M059J (cell line): ENCODE data around the gene NUP98. TPM values are rescaled to one million over a fixed set of nuclear protein-coding genes. Genes with fewer than 3 reads are reported as not detected.
"Not testable (repeated sequence)": the region's sequence is repeated elsewhere in the genome, so short reads cannot be mapped to it uniquely, and the experiment has no call there.

Experiments
- DNase-seq: peaks from one replicate; pipeline ENCODE4 v3.0.0-alpha.2; 2012; ENCODE audit warnings: low read depth
- total RNA-seq: library from RNA; depleted of rRNA; stranded (reverse); fragments of >200 nt; shearing (Covaris generic); gene quantifications from 2 replicates; pipeline ENCODE4 v1.2.3, GENCODE V29; 2014

Gene NUP98
- total RNA-seq, 1 experiment from 2014 or later: 133 TPM

DNA sequence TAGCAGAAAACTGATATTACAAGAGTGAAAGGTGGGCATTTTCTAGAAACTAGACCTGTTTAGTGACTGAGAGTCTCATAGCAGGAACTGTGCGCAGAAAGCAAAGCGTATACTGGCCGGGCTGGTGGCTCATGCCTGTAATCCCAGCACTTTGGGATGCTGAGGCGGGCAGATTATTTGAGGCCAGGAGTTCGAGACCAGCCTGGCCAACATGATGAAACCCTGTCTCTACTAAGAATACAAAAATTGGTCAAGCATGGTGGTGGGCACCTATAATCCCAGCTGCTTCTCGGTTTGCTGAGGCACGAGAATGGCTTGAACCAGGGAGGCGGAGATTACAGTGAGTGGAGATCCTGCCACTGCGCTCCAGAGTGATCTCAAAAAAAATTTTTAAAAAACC lies 1.8 kb upstream of the NUP98 start:
- no peak for DNase-seq

DNA sequence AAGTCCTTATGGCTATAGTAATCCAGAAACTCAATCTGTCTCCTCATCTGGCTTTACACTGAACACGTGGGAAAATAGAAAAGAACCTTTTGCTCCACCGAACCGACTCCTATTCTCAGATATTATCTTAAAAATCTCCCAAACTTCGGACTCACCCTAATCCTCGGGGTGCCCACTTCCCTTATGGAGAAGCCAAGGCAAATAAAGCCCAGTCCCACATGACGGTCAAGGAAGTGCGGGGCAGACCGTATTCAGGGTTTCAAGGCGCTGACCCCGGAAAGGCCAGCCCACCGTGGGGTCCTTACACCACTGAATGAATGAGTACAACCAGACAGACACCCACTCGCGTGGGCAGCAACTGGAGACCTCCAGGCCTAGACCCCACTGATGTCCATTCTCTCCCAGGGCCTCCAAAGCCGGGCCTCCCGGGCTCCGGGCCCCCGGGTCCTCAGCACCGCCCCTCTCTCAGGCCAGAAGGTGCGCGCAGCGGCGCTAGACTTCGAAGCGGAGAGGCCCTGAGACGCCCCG lies 489 bp downstream of the NUP98 start:
- DNase-seq: no peak

DNA sequence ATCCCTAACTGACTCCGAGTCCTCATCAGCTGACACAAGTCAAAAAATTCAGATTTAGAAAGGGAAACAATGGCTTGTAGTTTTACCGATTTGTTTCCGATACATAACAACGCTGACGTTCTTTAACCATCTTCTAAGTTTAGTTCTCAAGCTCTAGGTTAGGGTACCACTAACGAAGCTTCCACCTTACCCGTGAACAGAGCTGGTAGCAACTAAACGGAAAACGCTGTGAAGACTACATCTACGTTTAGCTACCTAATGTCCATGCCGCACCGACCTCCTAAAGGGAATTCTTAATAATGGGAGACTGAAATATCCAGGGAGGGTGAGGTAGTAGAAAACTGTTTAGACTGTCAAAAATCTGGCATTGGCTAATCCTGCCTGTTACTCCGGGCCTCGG lies 1.0 kb downstream of the NUP98 start:
- no peak for DNase-seq

DNA sequence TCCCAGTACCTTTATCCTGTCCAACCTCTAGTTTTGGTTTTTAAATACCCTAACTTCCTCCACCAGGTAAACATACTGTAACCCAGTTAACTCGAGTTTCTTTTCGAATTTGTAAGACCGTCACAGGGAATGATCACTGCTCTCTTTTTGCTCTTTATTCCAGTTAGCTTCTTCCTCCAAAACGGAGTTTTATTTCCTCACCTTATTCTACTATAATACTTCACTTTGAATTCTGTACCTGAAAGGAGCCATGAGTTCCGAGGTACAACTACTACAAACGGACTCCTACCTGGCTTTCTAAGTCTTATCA lies 1.4 kb downstream of the NUP98 start:
- DNase-seq: no peak

DNA sequence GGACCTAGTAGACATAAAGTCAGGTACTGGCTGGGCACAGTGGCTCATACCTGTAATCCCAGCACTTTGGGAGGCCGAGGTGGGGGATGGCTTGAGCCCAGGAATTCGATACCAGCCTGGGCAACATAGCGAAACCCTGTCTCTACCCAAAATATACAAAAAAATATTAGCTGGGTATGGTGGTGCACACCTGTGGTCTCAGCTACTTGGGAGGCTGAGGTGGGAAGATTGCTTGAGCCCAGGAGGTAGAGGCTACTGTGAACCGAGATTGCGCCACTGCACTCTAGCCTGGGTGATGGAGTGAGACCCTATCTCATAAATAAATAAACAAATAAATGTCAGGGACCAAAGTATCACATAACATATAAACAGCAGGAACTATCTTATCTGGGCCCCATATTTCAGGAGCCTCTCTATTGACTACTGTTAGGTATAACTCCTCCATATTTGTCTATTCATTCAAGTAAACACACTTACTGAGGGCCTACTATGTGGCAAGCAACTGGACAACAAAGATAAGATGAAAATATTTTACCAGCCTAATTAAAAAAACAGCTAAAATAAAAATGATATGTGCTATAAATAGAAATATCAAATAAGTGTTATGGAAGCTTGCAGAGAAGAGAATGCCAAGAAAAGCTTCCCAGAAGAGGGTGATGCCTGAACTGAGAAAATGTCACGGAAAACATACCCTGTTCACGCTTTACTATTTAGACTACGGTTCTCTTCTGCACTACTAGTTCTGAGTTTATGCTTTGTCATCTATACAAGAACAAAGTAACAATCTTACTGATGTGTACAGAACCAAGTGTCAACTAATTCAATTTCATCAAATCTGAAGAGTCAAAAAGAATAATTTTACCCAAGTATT lies 2.0 kb downstream of the NUP98 start:
- DNase-seq: no peak

DNA sequence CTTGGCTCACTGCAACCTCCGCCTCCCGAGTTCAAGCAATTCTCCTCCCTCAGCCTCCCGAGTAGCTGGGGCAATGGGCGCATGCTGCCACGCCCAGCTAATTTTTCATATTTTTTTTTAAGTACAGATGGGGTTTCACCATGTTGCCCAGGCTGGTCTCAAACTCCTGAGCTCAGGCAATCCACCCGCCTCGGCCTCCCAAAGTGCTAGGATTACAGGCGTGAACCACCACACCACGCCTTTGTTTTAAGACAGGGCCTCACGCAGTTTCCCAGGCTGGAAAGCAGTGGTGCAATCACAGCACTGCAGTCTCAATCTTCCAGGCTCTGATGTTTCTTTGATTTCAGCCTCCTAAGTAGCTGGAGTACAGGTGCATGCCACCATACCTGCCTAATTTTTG lies 3.0 kb downstream of the NUP98 start:
- DNase-seq: not testable (repeated sequence)

DNA sequence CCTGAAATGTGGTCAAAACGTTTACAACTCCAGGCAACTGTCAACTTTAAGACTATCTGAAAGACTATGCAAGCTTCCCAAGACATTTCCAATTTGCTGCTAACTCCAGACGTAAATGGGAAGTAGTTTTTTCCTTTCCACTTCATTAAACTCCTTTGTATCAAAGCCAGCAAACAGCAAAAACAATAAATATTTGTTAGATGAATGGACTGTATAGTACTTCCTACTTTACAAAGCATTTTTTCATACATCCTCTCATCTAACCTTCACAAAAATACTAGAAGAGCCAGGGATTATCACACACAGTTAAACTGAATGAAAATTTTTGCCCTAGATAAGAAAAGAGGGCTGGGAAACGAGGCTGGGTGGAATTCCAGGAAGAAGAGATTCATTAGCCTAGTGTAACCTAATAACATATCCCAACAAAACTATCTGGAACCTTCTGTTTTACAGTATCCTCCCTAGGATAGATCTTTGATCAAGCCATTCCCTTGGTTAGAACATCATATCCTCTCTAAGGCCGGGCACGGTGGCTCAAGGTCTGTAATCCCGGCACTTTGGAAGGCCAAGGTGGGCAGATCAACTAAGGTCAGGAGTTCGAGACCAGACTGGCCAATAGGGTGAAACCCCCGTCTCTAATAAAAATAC lies 10.4 kb downstream of the NUP98 start:
- DNase-seq: peak; percentile 75

DNA sequence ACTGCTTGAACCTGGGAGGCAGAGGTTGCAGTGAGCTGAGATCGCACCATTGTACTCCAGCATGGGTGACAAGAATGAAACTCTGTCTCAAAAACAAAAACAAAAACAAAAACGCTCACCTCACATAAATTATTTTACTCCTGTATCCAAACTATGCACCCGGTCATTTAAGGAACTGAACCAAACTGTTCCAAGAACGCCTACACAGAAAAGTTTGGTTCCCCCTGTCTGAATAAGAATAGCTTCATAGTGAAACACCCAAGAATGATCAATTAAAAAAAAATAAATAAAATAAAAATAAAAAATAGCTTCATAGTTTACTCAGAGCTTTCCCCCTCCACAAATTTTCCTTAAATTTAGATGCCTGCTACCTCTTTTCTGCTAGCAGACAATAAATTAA lies 13.7 kb downstream of the NUP98 start:
- no peak for DNase-seq

DNA sequence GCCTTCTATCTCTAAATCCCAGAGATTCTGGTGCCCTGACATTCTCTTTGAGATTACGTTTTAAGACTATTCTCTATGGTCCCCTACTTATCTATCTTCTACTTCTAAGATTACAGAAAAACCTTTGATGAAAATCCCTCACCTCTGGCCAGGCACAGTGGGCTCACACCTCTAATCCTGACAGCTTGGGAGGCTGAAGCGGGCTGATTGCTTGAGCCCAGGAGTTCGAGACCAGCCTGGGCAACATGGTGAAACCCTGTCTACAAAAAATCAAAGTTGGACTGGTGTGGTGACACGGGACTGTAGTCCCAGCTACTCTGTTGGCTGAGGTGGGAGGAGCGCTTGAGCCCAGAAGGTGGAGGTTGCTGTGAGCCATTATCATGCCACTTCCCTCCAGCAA lies 14.4 kb downstream of the NUP98 start:
- no peak for DNase-seq

DNA sequence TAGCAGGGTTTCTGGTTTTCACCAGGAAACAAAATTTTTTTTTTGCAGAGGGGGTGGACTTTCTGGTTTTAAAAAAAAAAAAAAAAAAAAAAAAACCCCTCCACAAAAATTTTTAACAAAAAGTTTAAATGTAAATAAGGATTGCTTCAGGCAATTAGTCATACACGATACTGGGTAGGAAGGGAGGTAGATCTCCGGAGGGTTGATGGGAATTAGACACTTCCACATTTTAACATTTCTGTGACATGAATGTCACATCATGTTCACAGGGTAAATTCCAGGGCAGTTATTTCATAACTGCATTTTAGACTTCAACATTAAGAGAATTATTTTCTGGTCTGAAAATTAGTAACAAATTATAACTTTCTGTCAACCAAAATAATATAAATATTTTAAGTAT lies 15.9 kb downstream of the NUP98 start:
- DNase-seq: peak; percentile 62

DNA sequence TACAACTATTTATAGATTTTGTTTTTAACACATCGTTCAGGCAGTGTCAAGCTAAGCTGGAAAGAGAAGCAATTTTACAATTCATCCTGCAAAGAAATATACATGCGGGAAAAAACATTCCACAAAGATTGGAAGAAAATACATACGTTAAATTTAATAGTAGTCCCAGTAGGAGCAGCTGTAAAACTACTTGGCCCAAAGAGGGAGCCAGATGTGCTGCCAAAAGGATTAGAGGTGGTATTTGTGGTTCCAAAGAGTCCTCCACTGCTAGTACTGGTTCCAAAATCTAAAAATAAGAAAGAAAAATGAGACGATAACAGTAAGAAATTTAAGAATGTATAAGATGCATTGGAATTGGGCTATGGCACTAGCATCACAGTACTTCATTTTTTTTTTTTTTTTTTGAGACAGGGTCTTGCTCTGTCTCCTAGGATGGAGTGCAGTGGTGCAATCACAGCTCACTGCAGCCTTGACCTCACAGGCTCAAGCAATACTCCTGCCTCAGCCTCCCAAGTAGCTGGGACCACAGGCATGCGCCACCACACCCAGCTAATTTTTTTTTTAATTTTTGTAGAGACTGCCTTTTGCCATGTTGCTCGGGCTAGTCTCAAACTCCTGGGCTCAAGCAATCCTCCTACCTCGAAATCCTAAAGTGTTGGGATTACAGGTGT lies 21.5 kb downstream of the NUP98 start:
- DNase-seq: no peak

DNA sequence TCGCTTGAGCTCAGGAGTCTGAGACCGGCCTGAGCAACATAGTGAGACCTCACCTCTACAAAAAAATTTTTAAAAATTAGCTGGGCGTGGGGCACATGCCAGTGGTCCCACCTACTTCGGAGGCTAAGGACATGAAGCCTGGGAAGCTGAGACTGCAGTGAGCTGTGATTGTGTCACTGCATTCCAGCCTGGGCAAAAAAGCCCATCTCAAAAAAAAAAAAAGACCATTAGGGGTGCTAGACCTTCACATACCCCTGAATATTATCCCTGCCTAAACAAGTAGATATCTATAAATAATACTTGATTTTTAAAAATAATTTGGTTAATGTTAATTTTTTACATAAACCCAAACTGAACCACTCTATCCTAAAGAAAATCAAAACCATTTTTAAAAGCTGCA lies 24.2 kb downstream of the NUP98 start:
- no peak for DNase-seq

DNA sequence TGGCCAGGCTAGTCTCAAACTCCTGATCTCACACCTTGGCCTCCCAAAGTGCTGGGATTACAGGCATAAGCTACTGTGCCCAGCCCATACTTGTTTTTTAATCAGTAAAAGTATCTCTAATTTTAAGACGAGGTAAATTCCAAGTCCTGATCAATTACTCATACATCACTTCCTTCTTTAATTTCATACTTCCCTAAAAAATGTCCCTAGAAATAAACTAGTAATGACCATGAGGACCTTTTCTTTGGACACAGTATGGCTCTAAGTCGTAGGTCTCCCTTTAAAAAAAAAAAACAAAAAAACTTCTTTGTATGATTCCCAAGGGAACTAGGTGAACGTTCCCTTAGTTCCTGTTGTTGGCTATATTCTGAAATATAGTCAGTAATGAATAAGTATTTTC lies 29.8 kb downstream of the NUP98 start:
- no peak for DNase-seq

DNA sequence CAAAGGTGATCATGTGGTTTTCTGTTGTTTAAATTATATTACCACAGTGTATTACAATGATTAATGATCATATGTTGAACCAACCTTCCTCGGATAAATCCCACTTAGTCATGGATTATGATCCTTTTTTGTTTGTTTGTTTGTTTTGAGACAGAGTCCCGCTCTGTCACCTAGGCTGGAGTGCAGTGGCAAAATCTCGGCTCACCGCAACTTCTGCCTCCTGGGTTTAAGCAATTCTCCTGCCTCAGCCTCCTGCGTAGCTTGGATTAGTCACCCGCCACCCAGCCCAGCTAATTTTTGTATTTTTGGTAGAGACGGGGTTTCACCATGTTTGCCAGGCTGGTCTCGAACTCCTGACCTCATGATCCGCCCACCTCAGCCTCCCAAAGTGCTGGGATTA lies 30.5 kb downstream of the NUP98 start:
- not testable (repeated sequence) for DNase-seq

DNA sequence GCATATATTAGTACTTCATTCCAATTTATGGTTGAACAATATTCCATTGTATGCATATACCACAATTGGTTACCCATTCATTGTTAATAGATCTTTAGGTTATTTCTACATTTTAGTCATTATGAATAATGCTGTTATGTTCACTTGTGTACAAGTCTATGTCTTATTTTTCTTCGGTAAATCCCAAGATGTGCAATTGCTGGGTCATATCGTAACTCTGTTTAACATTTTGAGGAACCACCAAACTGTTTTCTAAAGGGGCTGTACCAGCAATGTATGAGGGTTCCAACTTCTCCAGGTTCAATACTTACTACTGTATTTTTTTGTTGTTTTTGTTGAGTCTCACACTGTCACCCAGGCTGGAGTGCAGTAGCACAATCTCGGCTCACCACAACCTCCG lies 33.1 kb downstream of the NUP98 start:
- no peak for DNase-seq

DNA sequence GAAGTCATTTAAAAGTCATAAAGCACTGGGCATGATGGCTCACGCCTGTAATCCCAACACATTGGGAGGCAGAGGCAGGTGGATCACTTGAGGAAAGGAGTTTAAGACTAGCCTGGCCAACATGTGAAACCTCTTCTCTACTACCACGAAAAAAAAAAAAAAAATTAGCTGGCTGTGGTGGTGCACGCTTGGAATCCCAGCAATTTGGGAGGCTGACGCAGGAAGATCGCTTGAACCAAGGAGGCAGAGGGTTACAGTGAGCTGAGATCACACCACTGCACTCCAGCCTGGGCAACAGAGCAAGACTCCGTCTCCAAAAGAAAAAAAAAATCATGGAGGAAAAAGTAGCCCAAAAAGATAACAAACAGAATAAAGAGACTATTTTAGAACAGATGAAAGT lies 42.2 kb downstream of the NUP98 start:
- no peak for DNase-seq

DNA sequence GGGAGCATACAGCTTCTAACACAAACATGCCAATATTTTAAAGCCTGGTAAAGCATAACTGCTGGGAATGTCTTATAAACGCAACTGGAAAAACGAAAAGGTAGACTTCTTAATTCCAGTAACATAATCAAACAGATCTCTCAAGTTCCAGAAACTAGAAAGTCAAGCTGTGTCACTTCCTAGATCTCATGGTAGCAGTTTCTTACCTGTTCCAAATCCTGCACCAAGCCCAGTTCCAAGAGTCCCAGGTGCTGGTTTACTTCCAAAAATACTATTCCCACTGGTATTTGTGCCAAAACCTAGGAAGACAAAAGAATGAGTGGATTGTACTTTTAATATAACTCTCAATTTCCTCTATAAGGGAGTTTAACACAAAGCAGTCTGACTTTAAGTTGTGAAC lies 44.2 kb downstream of the NUP98 start:
- DNase-seq: no peak

DNA sequence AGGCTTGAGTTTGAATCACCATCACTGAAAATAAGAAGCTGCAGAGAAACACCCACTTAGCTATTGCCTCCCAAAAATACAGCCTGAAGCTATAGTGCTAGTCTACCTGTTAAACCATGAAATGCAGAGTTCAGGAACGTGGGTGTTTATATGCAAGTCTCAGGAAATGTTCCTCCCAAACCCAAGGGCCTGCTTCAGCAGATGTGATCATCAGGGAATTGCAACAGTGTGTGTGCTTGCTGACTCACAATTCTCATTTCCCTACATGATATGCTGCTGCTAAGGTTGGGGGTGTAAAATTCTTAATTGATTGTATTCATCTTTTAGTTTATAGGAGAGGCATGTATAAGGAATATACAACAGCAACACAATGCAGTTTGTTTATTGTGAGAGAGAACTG lies 49.6 kb downstream of the NUP98 start:
- DNase-seq: peak; percentile 15

DNA sequence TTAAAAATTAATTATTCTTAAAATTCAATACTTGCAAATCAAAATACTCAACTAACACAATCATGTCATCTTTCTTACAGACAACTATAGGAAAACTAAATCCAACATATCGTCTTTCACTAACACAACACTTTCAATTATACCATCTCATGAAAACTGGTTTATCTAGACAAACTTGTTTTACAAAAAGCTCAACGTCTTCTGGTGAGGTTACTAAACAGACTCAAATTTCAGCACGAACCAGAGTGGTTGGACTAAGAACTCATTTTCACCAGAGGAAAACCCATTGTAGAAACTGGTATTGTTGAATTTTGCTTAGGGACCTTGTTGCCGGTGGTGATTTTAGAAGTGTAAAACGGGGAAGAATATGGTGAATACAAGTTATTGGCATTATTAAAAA lies 52.2 kb downstream of the NUP98 start:
- no peak for DNase-seq

DNA sequence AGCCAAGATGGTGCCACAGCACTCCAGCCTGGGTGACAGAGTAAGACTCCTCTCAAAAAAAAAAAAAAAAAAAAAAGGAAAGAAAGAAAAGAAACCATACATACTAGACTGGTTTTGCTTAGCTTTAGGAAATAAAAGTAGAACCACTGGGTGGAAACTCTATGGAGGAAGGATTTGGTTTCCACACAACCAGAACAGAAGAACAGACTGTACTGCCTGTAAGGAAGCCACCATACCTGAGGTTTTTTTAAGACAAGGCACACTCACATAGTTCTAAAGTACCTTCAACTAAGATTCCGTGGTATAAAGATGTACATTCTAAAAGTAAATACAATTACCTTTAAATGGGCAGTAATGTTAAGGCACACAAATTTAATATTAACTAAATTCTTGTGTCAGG lies 58.6 kb downstream of the NUP98 start:
- no peak for DNase-seq

DNA sequence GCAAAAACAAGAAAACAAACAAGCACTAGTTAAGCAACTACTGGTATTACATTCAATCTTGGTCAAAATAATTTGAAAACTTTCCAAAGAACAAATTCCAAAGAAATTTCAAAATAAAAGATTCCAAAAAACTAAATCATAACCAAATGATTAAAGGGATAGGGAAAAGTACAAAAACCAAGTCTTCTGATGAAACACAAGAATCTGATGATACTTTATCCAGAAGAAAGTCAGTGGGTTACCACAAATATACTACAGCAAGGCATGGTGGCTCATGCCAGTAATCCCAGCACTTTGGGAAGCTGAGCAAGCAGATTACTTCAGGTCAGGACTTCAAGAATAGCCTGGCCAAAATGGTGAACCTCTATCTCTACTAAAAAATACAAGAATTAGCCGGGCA lies 59.1 kb downstream of the NUP98 start:
- no peak for DNase-seq

DNA sequence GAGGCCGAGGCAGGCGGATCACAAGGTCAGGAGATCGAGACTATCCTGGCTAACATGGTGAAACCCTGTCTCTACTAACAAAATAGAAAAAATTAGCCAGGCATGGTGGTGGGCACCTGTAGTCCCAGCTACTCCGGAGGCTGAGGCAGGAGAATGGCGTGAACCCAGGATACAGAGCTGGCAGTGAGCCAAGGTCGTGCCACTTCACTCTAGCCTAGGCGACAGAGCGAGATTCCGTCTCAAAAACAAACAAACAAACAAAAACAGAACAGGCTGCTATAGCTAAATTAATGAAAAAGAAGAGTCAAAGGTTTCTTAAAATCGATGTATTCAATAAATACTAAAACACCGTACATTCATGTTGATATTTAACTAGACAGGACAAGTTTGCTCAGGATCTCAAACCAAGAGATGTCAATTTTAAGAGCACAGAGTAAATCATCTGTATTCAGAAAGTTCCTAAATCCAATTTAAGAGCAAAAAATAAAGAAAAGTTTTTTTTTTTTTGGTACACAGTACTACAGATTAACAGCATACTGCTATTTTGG lies 59.9 kb downstream of the NUP98 start:
- DNase-seq: no peak

DNA sequence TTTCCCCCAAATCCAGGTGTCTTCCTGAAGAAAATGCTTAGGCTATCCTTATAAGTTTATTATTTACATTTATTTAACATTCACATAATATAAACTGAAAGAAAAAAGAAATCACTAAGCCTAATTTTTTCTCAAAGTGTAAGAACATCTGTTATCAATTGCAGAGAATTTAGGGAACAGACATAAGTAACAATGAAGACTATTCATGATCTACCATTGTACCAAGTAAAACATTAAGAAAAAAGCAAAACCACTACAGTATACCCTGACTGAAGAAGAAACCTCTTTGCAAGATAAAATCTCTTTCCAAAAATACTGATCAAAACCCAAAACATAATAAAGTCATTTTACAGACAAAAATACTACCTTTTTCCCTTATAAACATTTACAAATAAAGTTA lies 60.5 kb downstream of the NUP98 start:
- DNase-seq: no peak
